Left renal pelvis (tissue), 4 donors: ENCODE data around the gene NIM1K. TPM values are rescaled to one million over a fixed set of nuclear protein-coding genes. Genes with fewer than 3 reads are reported as not detected.
"Not testable (repeated sequence)": the region's sequence is repeated elsewhere in the genome, so short reads cannot be mapped to it uniquely, and the experiment has no call there.

Experiments used
- DNase-seq, 4 donors: peaks; one replicate each; pipeline ENCODE4 v3.0.0-alpha.2; 2013; ENCODE audit warnings: low read depth in 4 of 4, low spot score in 3 of 4
- polyA plus RNA-seq, 4 donors: library from polyadenylated mRNA; unstranded; fragments of 120-200 nt; gene quantifications; one replicate each; pipeline ENCODE4 v1.2.1, GENCODE V29; 2013; ENCODE audit not compliant: insufficient read length in 4 of 4

NIM1K gene
- polyA plus RNA-seq, 4 donors: 0.30 to 0.78 (median 0.53) TPM

GRCh38 chr5:43274435-43275114, 82.5 kb downstream of the NIM1K start:
- DNase-seq: no peak

DNA sequence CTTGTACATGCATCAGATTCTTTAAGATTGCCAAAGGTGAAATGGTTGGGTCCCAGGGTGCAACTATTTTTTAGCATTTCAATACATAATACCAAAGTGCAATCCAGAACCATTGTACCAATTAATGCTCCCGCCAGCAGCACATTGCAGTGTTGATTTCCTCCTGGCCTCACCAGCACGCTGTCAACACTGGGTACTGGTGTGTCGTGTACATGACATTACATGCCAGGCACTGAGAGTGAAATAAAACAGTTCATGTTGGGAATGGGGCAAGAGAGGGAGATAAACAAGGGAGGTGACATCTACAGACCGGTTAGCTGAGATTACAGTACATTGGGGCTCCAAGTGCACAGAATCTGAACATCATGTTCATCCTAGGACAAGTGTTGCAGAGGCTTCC, 83.4 kb downstream of the NIM1K start:
- no peak for DNase-seq

DNA sequence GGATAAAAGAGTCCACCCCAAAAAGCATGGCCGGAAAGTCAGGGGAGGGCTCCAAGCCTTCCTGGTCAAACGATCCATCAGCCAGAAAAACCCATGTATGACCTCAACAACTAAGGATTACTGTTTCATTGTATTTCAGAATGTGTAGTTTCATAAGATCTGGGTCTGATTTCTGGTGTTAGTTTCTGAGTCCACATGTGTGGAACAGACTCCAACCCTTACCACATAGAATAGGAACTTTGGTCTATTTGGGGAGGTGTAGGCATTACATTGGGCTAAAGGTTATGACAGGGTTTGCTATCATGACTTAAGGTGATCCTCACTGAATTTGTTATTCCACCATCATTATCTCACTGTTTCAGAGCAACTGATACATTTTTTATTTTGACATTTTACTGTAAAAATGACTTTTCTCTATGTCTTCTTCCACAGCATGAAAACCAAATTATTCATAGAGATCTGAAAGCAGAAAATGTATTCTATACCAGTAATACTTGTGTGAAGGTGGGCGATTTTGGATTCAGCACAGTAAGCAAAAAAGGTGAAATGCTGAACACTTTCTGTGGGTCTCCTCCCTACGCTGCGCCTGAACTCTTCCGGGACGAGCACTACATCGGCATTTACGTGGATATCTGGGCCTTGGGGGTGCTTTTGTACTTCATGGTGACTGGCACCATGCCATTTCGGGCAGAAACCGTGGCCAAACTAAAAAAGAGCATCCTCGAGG, 87.7 kb downstream of the NIM1K start:
- DNase-seq: no peak

GRCh38 chr5:43281840-43282658, 90.0 kb downstream of the NIM1K start:
- no peak for DNase-seq

DNA sequence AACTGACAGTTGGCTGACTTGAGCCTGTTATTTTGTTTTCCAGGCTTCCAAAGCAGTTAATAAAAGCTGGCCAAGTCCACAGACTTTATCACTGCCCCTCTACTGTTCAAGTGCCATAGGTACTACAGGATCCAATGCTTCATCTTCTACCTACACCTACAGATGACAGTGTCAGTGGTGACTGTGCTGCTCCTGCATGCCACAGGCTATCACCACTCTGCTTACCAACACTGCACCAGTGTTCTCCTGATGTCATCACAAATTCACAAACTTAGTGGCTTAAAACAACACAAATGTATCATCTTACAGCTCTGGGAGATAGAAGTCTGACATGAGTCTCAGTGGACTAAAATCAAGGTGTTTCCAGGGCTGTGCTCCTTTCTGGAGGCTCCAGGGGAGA, 94.6 kb downstream of the NIM1K start:
- DNase-seq: no peak

DNA sequence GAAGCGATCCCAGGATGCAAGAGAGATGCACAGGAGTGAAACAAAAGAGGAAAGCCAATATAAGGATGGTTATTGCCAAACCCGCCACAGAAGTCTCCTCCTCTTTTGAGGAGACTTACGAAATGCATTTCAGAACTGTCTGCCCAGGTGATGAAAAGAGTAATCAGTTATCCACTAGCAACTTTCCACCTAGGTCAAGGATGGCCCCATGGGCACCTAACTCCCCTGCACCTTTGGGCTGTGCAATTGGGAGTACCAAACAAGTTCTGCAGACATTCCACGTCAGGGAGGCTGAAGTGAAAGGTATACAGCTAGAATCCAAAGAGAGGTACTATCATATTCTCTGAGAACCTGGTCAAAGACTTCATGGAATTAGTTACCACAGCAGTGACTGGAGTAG, 95.5 kb downstream of the NIM1K start:
- no peak for DNase-seq

GRCh38 chr5:43288269-43288831, 96.3 kb downstream of the NIM1K start:
- DNase-seq: no peak

GRCh38 chr5:43290726-43291125, 98.7 kb downstream of the NIM1K start:
- DNase-seq: no peak

- DNase-seq: no peak
These were observed 102.2 kb downstream of the NIM1K start for GRCh38 chr5:43294226-43294625.

DNA sequence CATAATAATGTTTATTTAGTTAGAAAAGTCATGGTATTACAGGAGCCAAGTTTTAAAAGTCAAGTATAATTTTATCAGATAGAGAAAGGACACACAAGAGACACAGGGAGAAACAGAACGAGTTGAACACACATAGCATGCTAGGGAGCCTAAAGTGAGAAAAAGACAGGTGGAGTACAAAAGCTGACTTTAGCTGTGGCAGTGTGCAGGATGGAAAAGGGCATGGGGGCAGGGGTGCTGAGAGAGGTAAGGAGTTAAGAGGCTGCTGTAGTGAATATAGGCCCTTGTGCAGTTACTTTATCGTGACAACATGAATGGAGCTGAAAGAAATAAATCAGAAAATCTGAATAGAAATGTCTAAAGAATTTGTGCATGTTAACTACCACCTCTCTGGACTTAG, 103.2 kb downstream of the NIM1K start:
- DNase-seq: no peak

- DNase-seq: no peak
These were observed 104.8 kb downstream of the NIM1K start for GRCh38 chr5:43296835-43297234.

DNA sequence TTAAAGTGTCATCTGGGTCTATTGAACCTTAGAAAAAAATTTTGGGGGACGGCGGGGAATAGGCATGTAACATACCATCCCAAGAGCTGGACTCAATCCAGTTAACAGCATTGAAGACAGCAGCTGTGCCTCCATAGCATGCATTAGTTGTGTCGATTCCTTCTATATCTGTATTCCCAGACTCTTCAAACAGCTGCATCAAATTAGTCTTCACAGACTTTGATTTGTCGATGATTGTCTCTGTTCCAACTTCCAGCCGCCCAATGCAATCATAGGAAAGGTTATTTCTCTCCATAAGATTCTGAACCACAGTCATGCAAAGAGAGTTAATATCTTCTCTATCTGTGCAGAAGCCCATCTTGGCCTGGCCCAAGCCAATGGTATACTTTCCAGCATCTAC, 106.4 kb downstream of the NIM1K start:
- DNase-seq: no peak

- no peak for DNase-seq
These were observed 108.1 kb downstream of the NIM1K start for GRCh38 chr5:43300112-43300511.

- DNase-seq: no peak
These were observed 109.6 kb downstream of the NIM1K start for GRCh38 chr5:43301653-43302091.

DNA sequence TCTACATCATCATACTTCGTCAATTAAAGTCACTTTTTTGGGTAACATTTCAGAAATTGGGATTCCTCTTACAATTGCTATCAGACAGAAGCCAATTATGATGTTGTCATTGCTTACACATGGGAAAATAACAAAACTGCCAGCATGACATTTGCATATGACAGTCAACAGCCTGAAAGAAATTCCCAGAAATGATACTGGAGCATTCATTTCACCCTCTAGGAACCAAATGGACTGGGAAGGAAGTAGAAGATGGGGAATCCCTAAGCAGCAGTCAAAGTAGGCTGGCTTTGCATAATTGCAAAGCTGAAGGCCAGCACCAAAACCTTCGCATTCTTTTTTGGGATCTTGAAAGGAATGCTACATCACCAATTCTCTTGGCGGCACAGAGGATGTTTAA, 110.5 kb downstream of the NIM1K start:
- DNase-seq: no peak

GRCh38 chr5:43303242-43303641, 111.2 kb downstream of the NIM1K start:
- no peak for DNase-seq

DNA sequence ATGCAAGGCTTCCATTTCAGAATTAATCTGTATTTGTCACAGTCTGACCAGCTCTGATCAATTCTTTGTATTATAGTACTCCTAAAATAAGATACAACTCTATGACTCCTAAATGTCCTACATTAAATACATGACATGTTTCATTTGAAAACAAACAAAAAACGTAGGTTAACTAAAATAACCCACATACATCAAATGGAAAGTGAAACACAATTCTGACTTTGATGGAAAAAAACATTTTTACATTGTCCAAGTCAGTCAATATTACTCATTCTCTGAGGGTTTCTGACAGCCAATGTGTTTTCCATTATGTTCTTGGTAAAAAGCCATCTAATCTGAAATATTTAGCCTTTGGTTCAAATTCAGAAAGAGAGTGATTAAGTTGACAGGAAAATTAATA, 112.5 kb downstream of the NIM1K start:
- DNase-seq: no peak

GRCh38 chr5:43305948-43306565, 114.0 kb downstream of the NIM1K start:
- DNase-seq: peak in 2 of 4 donors; percentile 53 to 70

DNA sequence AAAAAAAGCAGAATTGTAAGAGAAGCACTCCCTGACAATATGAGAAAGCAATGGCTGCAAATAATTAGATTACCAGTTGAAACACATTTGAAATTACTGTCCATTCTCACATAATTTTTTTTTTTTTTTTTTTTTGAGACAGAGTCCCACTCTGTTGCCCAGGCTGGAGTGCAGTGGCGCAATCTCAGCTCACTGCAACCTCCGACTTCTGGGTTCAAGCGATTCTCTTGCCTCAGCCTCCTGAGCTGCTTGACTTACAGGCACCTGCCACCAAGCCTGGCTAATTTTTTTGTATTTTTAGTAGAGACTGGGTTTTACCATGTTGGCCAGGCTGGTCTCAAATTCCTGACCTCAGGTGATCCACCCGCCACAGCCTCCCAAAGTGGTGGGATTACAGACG, 114.9 kb downstream of the NIM1K start:
- DNase-seq: not testable (repeated sequence)

GRCh38 chr5:43309122-43309521, 117.1 kb downstream of the NIM1K start:
- DNase-seq: no peak

DNA sequence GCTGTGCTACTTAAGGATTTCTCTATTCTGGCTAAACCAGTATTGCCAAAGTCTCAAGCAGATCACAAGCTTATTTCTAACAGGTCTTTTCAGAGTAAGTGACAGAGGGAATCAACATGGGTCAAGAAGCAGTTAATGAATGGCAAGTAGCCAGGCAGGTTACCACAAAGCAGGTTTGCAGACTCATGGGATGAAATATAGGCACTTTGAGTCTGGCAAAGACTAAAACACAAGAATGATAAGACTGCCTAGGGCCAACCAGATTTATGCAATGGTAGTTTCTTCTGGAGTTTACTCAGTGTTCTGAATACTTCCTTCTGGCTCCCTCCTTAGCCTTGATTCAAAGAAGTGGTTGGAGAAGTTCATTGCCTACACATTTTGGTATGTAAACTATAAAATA, 117.6 kb downstream of the NIM1K start:
- peak in 1 of 4 donors; percentile 24 for DNase-seq
